ENCODE measurements around the gene WDPCP.

- no peak for TF ChIP-seq CTCF (IDR thresholded peaks at IDR 0.05)
- no peak for TF ChIP-seq POLR2AphosphoS5 (IDR thresholded peaks at IDR 0.05)
Measured at GRCh38 chr2:63300835-63301234, 287.4 kb downstream of the WDPCP start.
